Suprapubic skin (tissue), 4 donors: ENCODE data around the gene HIVEP2. TPM values are rescaled to one million over a fixed set of nuclear protein-coding genes. Genes with fewer than 3 reads are reported as not detected.
"Not testable (repeated sequence)": the region's sequence is repeated elsewhere in the genome, so short reads cannot be mapped to it uniquely, and the experiment has no call there.

Experiments
- DNase-seq, 2 donors: peaks; one replicate each; pipeline ENCODE4 v3.0.0-alpha.2; 2019; ENCODE audit warnings: low spot score in 2 of 2
- H3K27ac ChIP-seq: fragments of 200-600 bp; sonication (generic); one replicate; pipeline ENCODE4 v1.5.1; 2019
- H3K27me3 ChIP-seq: fragments of 200-600 bp; sonication (generic); one replicate; pipeline ENCODE4 v1.5.1; 2019
- H3K36me3 ChIP-seq: fragments of 200-600 bp; sonication (generic); one replicate; pipeline ENCODE4 v1.5.1; 2019
- H3K4me1 ChIP-seq: fragments of 200-600 bp; sonication (generic); one replicate; pipeline ENCODE4 v1.5.1; 2019
- H3K4me3 ChIP-seq: fragments of 200-600 bp; sonication (generic); one replicate; pipeline ENCODE4 v1.5.1; 2019; ENCODE audit warnings: mild to moderate bottlenecking
- H3K9me3 ChIP-seq: fragments of 200-600 bp; sonication (generic); one replicate; pipeline ENCODE4 v1.5.1; 2019
- CTCF ChIP-seq, 2 donors: fragments of 200-600 bp in 1 of 2; fragments of 450-650 bp in 1 of 2; sonication (generic) in 1 of 2; IDR thresholded peaks; one replicate each; pipeline ENCODE4 v1.5.1; 2016 to 2019; ENCODE audit warnings: antibody characterized with exemption in 2 of 2, mild to moderate bottlenecking in 1 of 2, moderate library complexity in 1 of 2
- EP300 ChIP-seq: sonication (generic); formaldehyde crosslinking; IDR thresholded peaks from one replicate; pipeline ENCODE4 v1.6.1; 2017; ENCODE audit warnings: antibody characterized with exemption
- POLR2A ChIP-seq, 2 donors: fragments of 450-650 bp; IDR thresholded peaks; one replicate each; pipeline ENCODE4 v1.6.1; 2017; ENCODE audit warnings: antibody characterized with exemption in 2 of 2, mild to moderate bottlenecking in 2 of 2, moderate library complexity in 2 of 2
- POLR2AphosphoS5 ChIP-seq, 3 donors: sonication (generic); formaldehyde crosslinking; IDR thresholded peaks; one replicate each; pipeline ENCODE4 v1.6.1; 2017; ENCODE audit warnings: antibody characterized with exemption in 3 of 3
- WGBS: methylation state at CpG from one replicate; pipeline ENCODE4 v1.1.5; 2018; 5-methylcytosine and 5-hydroxymethylcytosine counted together
- total RNA-seq, 4 donors: library from RNA; depleted of rRNA; stranded (reverse); fragments of >200 nt; gene quantifications; one replicate each; pipeline ENCODE4 v1.1.0, GENCODE V29; 2016

HIVEP2 gene
- total RNA-seq, 4 donors from 2014 or later, result 23.6 to 31.3 (median 25.6) TPM

GRCh38 chr6:142984386-142984785, 39.4 kb upstream of the HIVEP2 start:
- DNase-seq, result no peak
- Histone ChIP-seq H3K4me3 (no peak overlapping the region), H3K27me3 (no peaks in the 10 kb centered on the region), H3K4me1 (no peaks in the 10 kb centered on the region), H3K27ac (peak overlapping the region; percentile 44), H3K36me3 (no peaks in the 10 kb centered on the region), H3K9me3 (no peaks in the 10 kb centered on the region)
- TF ChIP-seq POLR2AphosphoS5 (IDR thresholded peaks at IDR 0.05), result no peak
- 72% methylated on average over 3 of the region's 3 CpGs for WGBS

GRCh38 chr6:142975365-142975764, 30.4 kb upstream of the HIVEP2 start:
- no peaks in the 10 kb centered on the region for H3K4me1 ChIP-seq
- no peak overlapping the region for H3K27ac ChIP-seq
- H3K36me3 ChIP-seq, result no peaks in the 10 kb centered on the region
- TF ChIP-seq POLR2A (IDR thresholded peaks at IDR 0.05) (no peak), POLR2AphosphoS5 (IDR thresholded peaks at IDR 0.05) (no peak), CTCF (IDR thresholded peaks at IDR 0.05) (no peak), EP300 (no peak)
- no peak for DNase-seq
- H3K4me3 ChIP-seq, result no peak overlapping the region
- no peaks in the 10 kb centered on the region for H3K27me3 ChIP-seq
- WGBS, result 88% methylated on average over 3 of the region's 3 CpGs
- H3K9me3 ChIP-seq, result no peaks in the 10 kb centered on the region

DNA sequence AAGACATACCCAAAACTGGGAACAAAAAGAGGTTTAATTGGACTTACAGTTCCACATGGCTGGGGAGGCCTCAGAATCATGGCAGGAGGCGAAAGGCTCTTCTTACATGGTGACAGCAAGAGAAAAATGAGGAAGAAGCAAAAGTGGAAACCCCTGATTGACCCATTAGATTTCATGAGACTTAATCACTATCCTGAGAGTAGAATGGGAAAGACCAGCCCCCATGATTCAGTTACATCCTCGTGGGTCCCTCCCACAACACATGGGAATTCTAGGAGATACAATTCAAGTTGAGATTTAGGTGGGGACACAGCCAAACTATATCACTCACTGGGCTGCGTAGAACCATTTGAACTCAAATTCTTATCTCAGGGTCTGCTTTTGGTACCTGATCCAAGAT, 26.0 kb upstream of the HIVEP2 start:
- H3K36me3 ChIP-seq, result not testable (repeated sequence)
- 95% methylated on average over 3 of the region's 3 CpGs for WGBS

DNA sequence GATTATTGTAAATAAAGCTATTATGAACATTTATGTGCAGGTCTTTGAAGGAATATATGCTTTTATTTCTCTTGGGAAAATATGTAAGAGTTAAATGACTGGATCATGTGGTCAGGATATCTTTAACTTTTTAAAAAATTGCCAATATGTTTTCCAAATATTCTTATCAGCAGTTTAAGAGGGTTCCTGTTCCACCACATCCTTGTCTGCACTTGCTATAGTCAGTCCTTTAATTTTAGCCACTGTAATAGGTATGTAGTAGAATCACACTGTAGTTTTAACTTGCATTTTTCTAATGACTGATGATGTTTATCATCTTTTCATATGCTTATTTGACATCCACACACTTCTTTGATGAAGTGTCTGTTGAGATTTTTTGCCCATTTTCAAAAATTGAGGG, 23.6 kb upstream of the HIVEP2 start:
- no peaks in the 10 kb centered on the region for H3K36me3 ChIP-seq
- no peak overlapping the region for H3K4me3 ChIP-seq
- TF ChIP-seq POLR2AphosphoS5 (IDR thresholded peaks at IDR 0.05) (no peak), CTCF (IDR thresholded peaks at IDR 0.05) (no peak), EP300 (no peak), POLR2A (IDR thresholded peaks at IDR 0.05) (no peak)
- no peaks in the 10 kb centered on the region for H3K4me1 ChIP-seq
- DNase-seq, result no peak
- no peaks in the 10 kb centered on the region for H3K27me3 ChIP-seq
- H3K27ac ChIP-seq, result no peak overlapping the region
- H3K9me3 ChIP-seq, result no peaks in the 10 kb centered on the region

More for the DNA sequence above, 26.0 kb upstream of the HIVEP2 start:
- not testable (repeated sequence) for H3K9me3 ChIP-seq, DNase-seq, H3K4me3 ChIP-seq, H3K27ac ChIP-seq, H3K27me3 ChIP-seq, H3K4me1 ChIP-seq

GRCh38 chr6:142966294-142966693, 21.3 kb upstream of the HIVEP2 start:
- TF ChIP-seq CTCF (IDR thresholded peaks at IDR 0.05) (no peak), POLR2AphosphoS5 (IDR thresholded peaks at IDR 0.05) (no peak), EP300 (no peak), POLR2A (IDR thresholded peaks at IDR 0.05) (no peak)
- H3K4me1 ChIP-seq, result no peaks in the 10 kb centered on the region
- H3K4me3 ChIP-seq, result no peak overlapping the region
- H3K9me3 ChIP-seq, result no peaks in the 10 kb centered on the region
- 97% methylated on average over 1 of the region's 1 CpG for WGBS
- no peaks in the 10 kb centered on the region for H3K27me3 ChIP-seq
- H3K27ac ChIP-seq, result no peak overlapping the region
- H3K36me3 ChIP-seq, result no peaks in the 10 kb centered on the region
- DNase-seq, result no peak

DNA sequence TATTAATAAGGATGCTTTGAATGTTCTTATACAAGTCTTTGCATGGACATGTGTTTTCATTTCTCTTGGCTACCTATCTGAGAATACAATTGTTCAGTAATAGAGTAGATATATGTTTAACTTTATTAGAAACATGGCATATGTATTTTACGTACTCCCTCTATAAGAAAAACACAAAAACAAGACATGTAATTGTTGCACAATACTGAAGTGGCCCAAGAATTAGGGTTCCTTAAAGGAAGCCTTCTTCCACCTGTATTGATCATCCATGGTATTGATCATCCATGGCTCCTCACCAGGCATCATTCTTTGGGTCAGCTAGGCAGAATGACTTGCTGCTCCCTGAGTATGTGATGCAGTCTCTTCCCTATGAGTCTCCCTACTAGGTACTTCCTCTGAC, 20.2 kb upstream of the HIVEP2 start:
- DNase-seq, result no peak
- 94% methylated on average over 1 of the region's 1 CpG for WGBS
- TF ChIP-seq POLR2AphosphoS5 (IDR thresholded peaks at IDR 0.05) (no peak), POLR2A (IDR thresholded peaks at IDR 0.05) (no peak), EP300 (no peak), CTCF (IDR thresholded peaks at IDR 0.05) (no peak)

More for the DNA sequence above, 20.2 kb upstream of the HIVEP2 start:
- no peaks in the 10 kb centered on the region for H3K36me3 ChIP-seq
- H3K4me1 ChIP-seq, result no peaks in the 10 kb centered on the region
- H3K27me3 ChIP-seq, result no peaks in the 10 kb centered on the region
- H3K4me3 ChIP-seq, result no peak overlapping the region
- H3K27ac ChIP-seq, result no peak overlapping the region
- H3K9me3 ChIP-seq, result no peaks in the 10 kb centered on the region
